A549 (cell line): ENCODE data around the gene PHF2. TPM values are rescaled to one million over a fixed set of nuclear protein-coding genes. Genes with fewer than 3 reads are reported as not detected.

Experiments used
- ATAC-seq, 2 experiments: fragments of 200-7000 bp in 1 of 2; fragments of >200 bp in 1 of 2; cut with Nextera tagmentation in 1 of 2; cut with Tn5 transposase in 1 of 2; 3 replicates each; pipeline versions ENCODE4 v1.8.0 to v1.9.1; 2018 to 2020; ENCODE audit warnings: mild to moderate bottlenecking in 1 of 2, moderate library complexity in 1 of 2
- CTCF ChIA-PET: fragments of 300-600 bp; sonication (Branson Sonifier 250); formaldehyde crosslinking; extraction: SDS; loops from one replicate; lab custom pipeline; 2021; ENCODE audit warnings: antibody characterized with exemption, inconsistent platforms; lab: Yijun Ruan, JAX
- POLR2A ChIA-PET: fragments of 350-600 bp; formaldehyde crosslinking; extraction: SDS; loops from one replicate; lab custom pipeline; 2021; ENCODE audit warnings: antibody characterized with exemption, inconsistent platforms; lab: Yijun Ruan, JAX
- DNase-seq, 2 experiments: peaks; one replicate each; pipeline versions ENCODE4 v3.0.0 to v3.0.0-alpha.2; 2011 to 2016; ENCODE audit warnings: low read depth in 1 of 2, low spot score in 1 of 2
- FAIRE-seq: peaks from 2 replicates; lab custom pipeline; 2011; peaks lifted over from hg19 to GRCh38; lab: Jason Lieb, UNC
- H3K27ac ChIP-seq, 2 experiments: fragments of >200 bp; sonication (Bioruptor Twin); formaldehyde crosslinking; 3 replicates each; pipeline ENCODE4 v1.5.1; 2016 to 2017
- H3K4me1 ChIP-seq: fragments of >200 bp; sonication (Bioruptor Twin); formaldehyde crosslinking; 3 replicates; pipeline ENCODE4 v1.6.1; 2016
- H3K4me2 ChIP-seq: fragments of >200 bp; sonication (Bioruptor Twin); formaldehyde crosslinking; 3 replicates; pipeline ENCODE4 v1.6.1; 2016
- H3K4me3 ChIP-seq: fragments of >200 bp; sonication (Bioruptor Twin); formaldehyde crosslinking; 3 replicates; pipeline ENCODE4 v1.5.1; 2016
- H3K9me3 ChIP-seq: fragments of >200 bp; sonication (Bioruptor Twin); formaldehyde crosslinking; 3 replicates; pipeline ENCODE4 v1.6.1; 2016
- CBX2 ChIP-seq: fragments of 200-600 bp; sonication (generic); IDR thresholded peaks from 2 replicates; pipeline ENCODE4 v1.6.1; 2016; ENCODE audit warnings: low read depth, mild to moderate bottlenecking, borderline replicate concordance
- CBX8 ChIP-seq: fragments of 200-600 bp; sonication (generic); IDR thresholded peaks from 2 replicates; pipeline ENCODE4 v1.6.1; 2016
- CHD4 ChIP-seq: fragments of 200-600 bp; sonication (generic); IDR thresholded peaks from 2 replicates; pipeline ENCODE4 v1.6.1; 2016; ENCODE audit warnings: antibody characterized with exemption, mild to moderate bottlenecking, borderline replicate concordance
- E2F6 ChIP-seq: IDR thresholded peaks from 2 replicates; pipeline ENCODE4 v1.6.1; 2012; ENCODE audit warnings: low read depth, borderline replicate concordance
- EHF ChIP-seq: fragments of 250-450 bp; sonication (Bioruptor Pico); IDR thresholded peaks from 2 replicates; pipeline ENCODE4 v1.5.0; 2020; ENCODE audit warnings: mild to moderate bottlenecking
- EP300 ChIP-seq, 2 experiments: fragments of >200 bp; sonication (Bioruptor Twin); formaldehyde crosslinking; IDR thresholded peaks; 2 replicates in 1 of 2; 3 replicates in 1 of 2; pipeline ENCODE4 v1.6.1; 2016 to 2017
- GATA3 ChIP-seq: IDR thresholded peaks from 2 replicates; pipeline ENCODE4 v1.6.1; 2012; ENCODE audit warnings: borderline replicate concordance
- HDAC2 ChIP-seq: fragments of 200-600 bp; sonication (generic); IDR thresholded peaks from 2 replicates; pipeline ENCODE4 v1.6.1; 2016
- HMGXB4 ChIP-seq: fragments of 250-450 bp; sonication (Bioruptor Pico); IDR thresholded peaks from 2 replicates; pipeline ENCODE4 v1.5.0; 2021; ENCODE audit warnings: mild to moderate bottlenecking, moderate library complexity, borderline replicate concordance
- HOXA7 ChIP-seq: fragments of 250-450 bp; sonication (Bioruptor Pico); IDR thresholded peaks from 2 replicates; pipeline ENCODE4 v1.5.0; 2020; ENCODE audit warnings: mild to moderate bottlenecking, moderate library complexity
- KDM5A ChIP-seq: fragments of 200-600 bp; sonication (generic); IDR thresholded peaks from 2 replicates; pipeline ENCODE4 v1.6.1; 2016; ENCODE audit warnings: antibody characterized with exemption, mild to moderate bottlenecking
- MAFK ChIP-seq: fragments of 450-650 bp; IDR thresholded peaks from 2 replicates; pipeline ENCODE4 v1.6.1; 2014; ENCODE audit not compliant: partially characterized antibody
- MAZ ChIP-seq: fragments of 150-350 bp; IDR thresholded peaks from 2 replicates; pipeline ENCODE4 v1.6.1; 2014; ENCODE audit warnings: antibody characterized with exemption, low read depth, low read length, borderline replicate concordance
- NFE2L2 ChIP-seq: fragments of 150-350 bp; conservative IDR thresholded peaks from 2 replicates; pipeline ENCODE4 v1.6.1; 2014; ENCODE audit warnings: low read length
- NPAS2 ChIP-seq: fragments of 250-450 bp; sonication (Bioruptor Pico); IDR thresholded peaks from 2 replicates; pipeline ENCODE4 v1.8.0; 2022; ENCODE audit warnings: mild to moderate bottlenecking, moderate library complexity, borderline replicate concordance
- POLR2A ChIP-seq: IDR thresholded peaks from 2 replicates; pipeline ENCODE4 v1.6.1; 2012; ENCODE audit warnings: mild to moderate bottlenecking, low read length
- POLR2AphosphoS2 ChIP-seq: conservative IDR thresholded peaks from 2 replicates; pipeline ENCODE4 v1.6.1; 2012; ENCODE audit warnings: low read length, improper control_type of control experiment, inconsistent platforms
- RCOR1 ChIP-seq: fragments of 150-350 bp; IDR thresholded peaks from 2 replicates; pipeline ENCODE4 v1.6.1; 2014; ENCODE audit warnings: antibody characterized with exemption, low read length, low read depth
- RFX5 ChIP-seq: fragments of 450-650 bp; IDR thresholded peaks from 2 replicates; pipeline ENCODE4 v1.7.1; 2014; ENCODE audit warnings: antibody characterized with exemption, mild to moderate bottlenecking, moderate library complexity
- RNF2 ChIP-seq: fragments of 200-600 bp; sonication (generic); IDR thresholded peaks from 2 replicates; pipeline ENCODE4 v1.6.1; 2016; ENCODE audit warnings: low read depth, mild to moderate bottlenecking, antibody characterized with exemption, moderate library complexity, borderline replicate concordance
- SMC3 ChIP-seq: fragments of >200 bp; sonication (Bioruptor Twin); formaldehyde crosslinking; IDR thresholded peaks from 3 replicates; pipeline ENCODE4 v1.6.1; 2018; ENCODE audit warnings: inconsistent platforms
- TP53 ChIP-seq: fragments of 250-450 bp; sonication (Bioruptor Pico); IDR thresholded peaks from 2 replicates; pipeline ENCODE4 v1.5.0; 2021; ENCODE audit warnings: mild to moderate bottlenecking, moderate library complexity
- WGBS: methylation state at CpG from one replicate; pipeline ENCODE4 v1.1.6; 2017; ENCODE audit errors: missing lambda C conversion rate; 5-methylcytosine and 5-hydroxymethylcytosine counted together
- polyA plus RNA-seq, 4 experiments: library from polyadenylated mRNA; depleted of rRNA in 3 of 4; stranded (reverse); fragments of >200 nt; fragmentation: RNase III in 1 of 4; extraction: RNeasy Plus Mini Kit Qiagen cat#74134 plus additional on column Dnase treatment in 1 of 4; gene quantifications; 2 replicates in 3 of 4; 3 replicates in 1 of 4; pipeline ENCODE4 v1.2.3, GENCODE V29; 2011 to 2017
- TF ChIP-seq, protein P1 (sequence below): fragments of 200-600 bp; sonication (generic); IDR thresholded peaks from 2 replicates; pipeline ENCODE4 v1.6.1; 2016; ENCODE audit warnings: antibody characterized with exemption, mild to moderate bottlenecking, moderate library complexity
- TF ChIP-seq, protein P2 (sequence below): IDR thresholded peaks from 2 replicates; pipeline ENCODE4 v1.6.1; 2012
- TF ChIP-seq, protein P3 (sequence below): fragments of >200 bp; sonication (Bioruptor Twin); formaldehyde crosslinking; IDR thresholded peaks from 3 replicates; pipeline ENCODE4 v1.5.1; 2016
- TF ChIP-seq, protein P4 (sequence below): fragments of 450-650 bp; IDR thresholded peaks from 2 replicates; pipeline ENCODE4 v1.6.1; 2014; ENCODE audit warnings: antibody characterized with exemption
- TF ChIP-seq, protein P5 (sequence below): fragments of >200 bp; sonication (Bioruptor Twin); formaldehyde crosslinking; IDR thresholded peaks from 3 replicates; pipeline ENCODE4 v1.6.1; 2016

PHF2 gene
- polyA plus RNA-seq, 2 of the 4 experiments (the other 2 are of a cell fraction): 9.6 to 12.2 TPM

DNA sequence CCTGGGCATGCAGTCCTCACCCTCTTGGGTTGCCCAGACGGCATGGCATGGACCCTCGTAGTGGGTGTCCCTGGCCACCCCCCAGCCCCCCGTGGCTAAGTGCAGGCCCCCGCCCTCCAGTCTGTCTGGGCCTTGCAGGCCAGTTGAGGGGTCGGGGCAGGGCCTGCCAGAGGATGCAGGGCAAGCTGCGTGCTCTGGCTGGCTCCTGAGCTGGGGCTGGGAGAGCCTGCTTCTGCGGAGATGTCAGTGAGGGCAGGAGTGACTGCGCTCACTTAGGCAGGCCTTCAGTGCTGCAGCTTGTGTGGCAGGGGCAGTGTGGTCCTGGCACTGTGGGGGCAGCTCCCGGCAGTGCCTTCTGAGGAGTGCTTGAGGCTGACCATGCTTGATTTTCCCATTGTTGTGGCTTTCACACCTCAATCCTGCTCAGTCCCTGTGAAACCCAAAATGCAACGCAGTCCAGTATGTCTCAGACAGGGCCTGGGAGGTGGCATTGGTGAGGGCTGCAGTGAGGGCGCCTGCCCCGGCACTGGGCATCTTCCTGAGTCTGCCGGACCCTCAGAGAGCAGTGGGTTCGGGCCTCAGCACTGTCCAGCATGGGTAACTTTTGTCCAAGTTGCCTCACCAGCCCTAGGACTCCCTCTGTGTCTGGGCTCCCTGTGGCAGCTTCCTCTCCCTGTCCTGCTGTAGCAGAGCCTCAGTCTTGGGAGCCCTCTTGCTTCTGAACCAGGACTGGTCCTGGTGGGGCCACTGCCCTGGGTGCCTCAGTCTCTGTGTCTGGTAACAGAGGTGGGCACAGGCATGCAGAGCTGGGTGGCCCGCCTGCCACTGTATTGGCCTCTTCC lies 93.0 kb downstream of the PHF2 start:
- Histone ChIP-seq H3K4me2 (no peak overlapping the region), H3K27ac (no peak overlapping the region), H3K4me3 (no peak overlapping the region), H3K4me1 (no peaks in the 10 kb centered on the region), H3K9me3 (no peaks in the 10 kb centered on the region)
- DNase-seq (no peak), ATAC-seq (peak; percentile 20 to 45; a peak in 3 of 6 replicates), FAIRE-seq (no peak)
- TF ChIP-seq, protein P1, sequence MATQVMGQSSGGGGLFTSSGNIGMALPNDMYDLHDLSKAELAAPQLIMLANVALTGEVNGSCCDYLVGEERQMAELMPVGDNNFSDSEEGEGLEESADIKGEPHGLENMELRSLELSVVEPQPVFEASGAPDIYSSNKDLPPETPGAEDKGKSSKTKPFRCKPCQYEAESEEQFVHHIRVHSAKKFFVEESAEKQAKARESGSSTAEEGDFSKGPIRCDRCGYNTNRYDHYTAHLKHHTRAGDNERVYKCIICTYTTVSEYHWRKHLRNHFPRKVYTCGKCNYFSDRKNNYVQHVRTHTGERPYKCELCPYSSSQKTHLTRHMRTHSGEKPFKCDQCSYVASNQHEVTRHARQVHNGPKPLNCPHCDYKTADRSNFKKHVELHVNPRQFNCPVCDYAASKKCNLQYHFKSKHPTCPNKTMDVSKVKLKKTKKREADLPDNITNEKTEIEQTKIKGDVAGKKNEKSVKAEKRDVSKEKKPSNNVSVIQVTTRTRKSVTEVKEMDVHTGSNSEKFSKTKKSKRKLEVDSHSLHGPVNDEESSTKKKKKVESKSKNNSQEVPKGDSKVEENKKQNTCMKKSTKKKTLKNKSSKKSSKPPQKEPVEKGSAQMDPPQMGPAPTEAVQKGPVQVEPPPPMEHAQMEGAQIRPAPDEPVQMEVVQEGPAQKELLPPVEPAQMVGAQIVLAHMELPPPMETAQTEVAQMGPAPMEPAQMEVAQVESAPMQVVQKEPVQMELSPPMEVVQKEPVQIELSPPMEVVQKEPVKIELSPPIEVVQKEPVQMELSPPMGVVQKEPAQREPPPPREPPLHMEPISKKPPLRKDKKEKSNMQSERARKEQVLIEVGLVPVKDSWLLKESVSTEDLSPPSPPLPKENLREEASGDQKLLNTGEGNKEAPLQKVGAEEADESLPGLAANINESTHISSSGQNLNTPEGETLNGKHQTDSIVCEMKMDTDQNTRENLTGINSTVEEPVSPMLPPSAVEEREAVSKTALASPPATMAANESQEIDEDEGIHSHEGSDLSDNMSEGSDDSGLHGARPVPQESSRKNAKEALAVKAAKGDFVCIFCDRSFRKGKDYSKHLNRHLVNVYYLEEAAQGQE: no peak
- TF ChIP-seq RCOR1 (no peak), RFX5 (no peak), E2F6 (no peak), KDM5A (no peak), SMC3 (no peak), TP53 (no peak), POLR2A (no peak)
- TF ChIP-seq, protein P2, sequence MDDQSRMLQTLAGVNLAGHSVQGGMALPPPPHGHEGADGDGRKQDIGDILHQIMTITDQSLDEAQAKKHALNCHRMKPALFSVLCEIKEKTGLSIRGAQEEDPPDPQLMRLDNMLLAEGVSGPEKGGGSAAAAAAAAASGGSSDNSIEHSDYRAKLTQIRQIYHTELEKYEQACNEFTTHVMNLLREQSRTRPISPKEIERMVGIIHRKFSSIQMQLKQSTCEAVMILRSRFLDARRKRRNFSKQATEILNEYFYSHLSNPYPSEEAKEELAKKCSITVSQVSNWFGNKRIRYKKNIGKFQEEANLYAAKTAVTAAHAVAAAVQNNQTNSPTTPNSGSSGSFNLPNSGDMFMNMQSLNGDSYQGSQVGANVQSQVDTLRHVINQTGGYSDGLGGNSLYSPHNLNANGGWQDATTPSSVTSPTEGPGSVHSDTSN: no peak
- TF ChIP-seq, protein P3, sequence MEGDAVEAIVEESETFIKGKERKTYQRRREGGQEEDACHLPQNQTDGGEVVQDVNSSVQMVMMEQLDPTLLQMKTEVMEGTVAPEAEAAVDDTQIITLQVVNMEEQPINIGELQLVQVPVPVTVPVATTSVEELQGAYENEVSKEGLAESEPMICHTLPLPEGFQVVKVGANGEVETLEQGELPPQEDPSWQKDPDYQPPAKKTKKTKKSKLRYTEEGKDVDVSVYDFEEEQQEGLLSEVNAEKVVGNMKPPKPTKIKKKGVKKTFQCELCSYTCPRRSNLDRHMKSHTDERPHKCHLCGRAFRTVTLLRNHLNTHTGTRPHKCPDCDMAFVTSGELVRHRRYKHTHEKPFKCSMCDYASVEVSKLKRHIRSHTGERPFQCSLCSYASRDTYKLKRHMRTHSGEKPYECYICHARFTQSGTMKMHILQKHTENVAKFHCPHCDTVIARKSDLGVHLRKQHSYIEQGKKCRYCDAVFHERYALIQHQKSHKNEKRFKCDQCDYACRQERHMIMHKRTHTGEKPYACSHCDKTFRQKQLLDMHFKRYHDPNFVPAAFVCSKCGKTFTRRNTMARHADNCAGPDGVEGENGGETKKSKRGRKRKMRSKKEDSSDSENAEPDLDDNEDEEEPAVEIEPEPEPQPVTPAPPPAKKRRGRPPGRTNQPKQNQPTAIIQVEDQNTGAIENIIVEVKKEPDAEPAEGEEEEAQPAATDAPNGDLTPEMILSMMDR: no peak
- POLR2A ChIA-PET: no interaction called here
- 94% methylated on average over 10 of the region's 15 CpGs for WGBS
- CTCF ChIA-PET: interaction anchor here (0.6 to 2.8 kb wide), 2 partner anchors 12 kb away, joined by 3 to 22 read pairs; no protein-coding TSS in a partner anchor

DNA sequence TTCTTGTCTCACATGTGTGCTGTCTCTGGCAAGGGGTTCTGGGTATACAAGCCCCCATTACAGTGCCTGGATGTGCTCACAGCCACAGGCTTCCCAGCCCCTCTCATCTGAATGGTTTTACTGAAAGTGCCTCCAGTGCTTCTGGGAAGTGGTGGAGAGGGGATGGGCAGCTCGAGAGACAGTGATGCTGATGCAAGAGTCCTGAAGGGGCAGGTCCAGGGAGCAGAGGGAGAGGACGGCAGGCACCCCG lies 93.5 kb downstream of the PHF2 start:
- no peak for DNase-seq
- H3K4me1 ChIP-seq: no peaks in the 10 kb centered on the region
- TF ChIP-seq MAFK: no peak
- no peak for TF ChIP-seq CBX8
- no peak for TF ChIP-seq POLR2AphosphoS2
- TF ChIP-seq, protein P4, sequence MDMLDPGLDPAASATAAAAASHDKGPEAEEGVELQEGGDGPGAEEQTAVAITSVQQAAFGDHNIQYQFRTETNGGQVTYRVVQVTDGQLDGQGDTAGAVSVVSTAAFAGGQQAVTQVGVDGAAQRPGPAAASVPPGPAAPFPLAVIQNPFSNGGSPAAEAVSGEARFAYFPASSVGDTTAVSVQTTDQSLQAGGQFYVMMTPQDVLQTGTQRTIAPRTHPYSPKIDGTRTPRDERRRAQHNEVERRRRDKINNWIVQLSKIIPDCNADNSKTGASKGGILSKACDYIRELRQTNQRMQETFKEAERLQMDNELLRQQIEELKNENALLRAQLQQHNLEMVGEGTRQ: no peak
- TF ChIP-seq CHD4: no peak
- no peak for TF ChIP-seq CBX2
- TF ChIP-seq, protein P5, sequence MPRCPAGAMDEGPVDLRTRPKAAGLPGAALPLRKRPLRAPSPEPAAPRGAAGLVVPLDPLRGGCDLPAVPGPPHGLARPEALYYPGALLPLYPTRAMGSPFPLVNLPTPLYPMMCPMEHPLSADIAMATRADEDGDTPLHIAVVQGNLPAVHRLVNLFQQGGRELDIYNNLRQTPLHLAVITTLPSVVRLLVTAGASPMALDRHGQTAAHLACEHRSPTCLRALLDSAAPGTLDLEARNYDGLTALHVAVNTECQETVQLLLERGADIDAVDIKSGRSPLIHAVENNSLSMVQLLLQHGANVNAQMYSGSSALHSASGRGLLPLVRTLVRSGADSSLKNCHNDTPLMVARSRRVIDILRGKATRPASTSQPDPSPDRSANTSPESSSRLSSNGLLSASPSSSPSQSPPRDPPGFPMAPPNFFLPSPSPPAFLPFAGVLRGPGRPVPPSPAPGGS: no peak
- TF ChIP-seq NPAS2 (CRISPR knock-in tag): no peak
- no peak for TF ChIP-seq GATA3
- TF ChIP-seq EHF: no peak
- no peak for TF ChIP-seq HMGXB4 (CRISPR knock-in tag)
- no peak for TF ChIP-seq RNF2
- TF ChIP-seq HDAC2: no peak
- TF ChIP-seq TP53: no peak
- no peak for TF ChIP-seq MAZ
- no peak for TF ChIP-seq RFX5
- TF ChIP-seq HOXA7 (CRISPR knock-in tag): no peak
- no peak for TF ChIP-seq NFE2L2
- TF ChIP-seq EP300 (IDR thresholded peaks at IDR 0.05): no peak
- no peak for FAIRE-seq
- ChIA-PET POLR2A (no interaction called here), CTCF (interaction anchor here (0.6 kb wide), 1 partner anchor 11 kb away, joined by 3 read pairs; no protein-coding TSS in a partner anchor)
- no peak overlapping the region for H3K4me2 ChIP-seq
- H3K27ac ChIP-seq: no peak overlapping the region
- peak in 1 of 2 experiments; percentile 34; a peak in 2 of 6 replicates for ATAC-seq
- WGBS: 66% methylated on average over 3 of the region's 3 CpGs
- no peaks in the 10 kb centered on the region for H3K9me3 ChIP-seq
- no peak overlapping the region for H3K4me3 ChIP-seq
